SK-N-SH treated with all-trans-retinoic acid at 6 μM for 48 hours (cell line): ENCODE data around the gene ZNF552.

ENCODE experiments used
- CSDC2 ChIP-seq: fragments of 250-450 bp; sonication (Bioruptor Pico); IDR thresholded peaks from 2 replicates; pipeline ENCODE4 v1.5.0; 2020; ENCODE audit warnings: mild to moderate bottlenecking, moderate library complexity
- ESRRG ChIP-seq: fragments of 250-450 bp; sonication (Bioruptor Pico); IDR thresholded peaks from 2 replicates; pipeline ENCODE4 v1.6.1; 2021; ENCODE audit warnings: mild to moderate bottlenecking
- OSR1 ChIP-seq: fragments of 250-450 bp; sonication (Bioruptor Pico); IDR thresholded peaks from 2 replicates; pipeline ENCODE4 v1.8.0; 2022; ENCODE audit warnings: moderate library complexity, mild to moderate bottlenecking, inconsistent platforms
- PATZ1 ChIP-seq: fragments of 250-450 bp; sonication (Bioruptor Pico); IDR thresholded peaks from 2 replicates; pipeline ENCODE4 v1.8.0; 2020; ENCODE audit warnings: mild to moderate bottlenecking, moderate library complexity, borderline replicate concordance
- POU6F1 ChIP-seq: fragments of 250-450 bp; sonication (Bioruptor Pico); IDR thresholded peaks from 2 replicates; pipeline ENCODE4 v1.8.0; 2021; ENCODE audit warnings: low read depth, mild to moderate bottlenecking, moderate library complexity, borderline replicate concordance
- PPARA ChIP-seq: fragments of 250-450 bp; sonication (Bioruptor Pico); IDR thresholded peaks from 2 replicates; pipeline ENCODE4 v1.5.0; 2020; ENCODE audit warnings: mild to moderate bottlenecking, borderline replicate concordance
- SNAI2 ChIP-seq: fragments of 250-450 bp; sonication (Bioruptor Pico); IDR thresholded peaks from 2 replicates; pipeline ENCODE4 v1.5.0; 2020; ENCODE audit warnings: mild to moderate bottlenecking, moderate library complexity
- TCF4 ChIP-seq: fragments of 250-450 bp; sonication (Bioruptor Pico); IDR thresholded peaks from 2 replicates; pipeline ENCODE4 v1.8.0; 2021; ENCODE audit warnings: mild to moderate bottlenecking, moderate library complexity, borderline replicate concordance
- TOX ChIP-seq: fragments of 250-450 bp; sonication (Bioruptor Pico); IDR thresholded peaks from 2 replicates; pipeline ENCODE4 v1.8.0; 2021; ENCODE audit warnings: mild to moderate bottlenecking, moderate library complexity, borderline replicate concordance
- ZFP3 ChIP-seq: fragments of 250-450 bp; sonication (Bioruptor Pico); IDR thresholded peaks from 2 replicates; pipeline ENCODE4 v1.5.0; 2020; ENCODE audit warnings: mild to moderate bottlenecking, moderate library complexity
- ZNF70 ChIP-seq: fragments of 450-650 bp; formaldehyde crosslinking; IDR thresholded peaks from 2 replicates; pipeline ENCODE4 v1.5.0; 2020; ENCODE audit warnings: mild to moderate bottlenecking, moderate library complexity
- ZNF8 ChIP-seq: fragments of 450-650 bp; formaldehyde crosslinking; IDR thresholded peaks from 2 replicates; pipeline ENCODE4 v1.5.0; 2020; ENCODE audit warnings: mild to moderate bottlenecking, moderate library complexity
- TF ChIP-seq, protein P1 (sequence below): fragments of 250-450 bp; sonication (Bioruptor Pico); IDR thresholded peaks from 2 replicates; pipeline ENCODE4 v1.5.1; 2020; ENCODE audit warnings: low read depth, mild to moderate bottlenecking, moderate library complexity

GRCh38 chr19:57800696-57801095, 14.0 kb downstream of the ZNF552 start:
- TF ChIP-seq ZNF70 (CRISPR knock-in tag) (no peak), OSR1 (CRISPR knock-in tag) (no peak), TCF4 (CRISPR knock-in tag) (no peak), CSDC2 (CRISPR knock-in tag) (no peak), SNAI2 (CRISPR knock-in tag) (no peak), ZNF8 (CRISPR knock-in tag) (no peak), PATZ1 (CRISPR knock-in tag) (no peak), POU6F1 (no peak), PPARA (CRISPR knock-in tag) (no peak), ZFP3 (CRISPR knock-in tag) (no peak), ESRRG (no peak), TOX (CRISPR knock-in tag) (no peak)
- TF ChIP-seq, protein P1, sequence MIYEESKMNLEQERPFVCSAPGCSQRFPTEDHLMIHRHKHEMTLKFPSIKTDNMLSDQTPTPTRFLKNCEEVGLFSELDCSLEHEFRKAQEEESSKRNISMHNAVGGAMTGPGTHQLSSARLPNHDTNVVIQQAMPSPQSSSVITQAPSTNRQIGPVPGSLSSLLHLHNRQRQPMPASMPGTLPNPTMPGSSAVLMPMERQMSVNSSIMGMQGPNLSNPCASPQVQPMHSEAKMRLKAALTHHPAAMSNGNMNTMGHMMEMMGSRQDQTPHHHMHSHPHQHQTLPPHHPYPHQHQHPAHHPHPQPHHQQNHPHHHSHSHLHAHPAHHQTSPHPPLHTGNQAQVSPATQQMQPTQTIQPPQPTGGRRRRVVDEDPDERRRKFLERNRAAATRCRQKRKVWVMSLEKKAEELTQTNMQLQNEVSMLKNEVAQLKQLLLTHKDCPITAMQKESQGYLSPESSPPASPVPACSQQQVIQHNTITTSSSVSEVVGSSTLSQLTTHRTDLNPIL (CRISPR knock-in tag): no peak
